ENCODE results near the gene GCN1.

GCN1 gene

GRCh38 chr12:120181991-120182631 lies 12.4 kb downstream of the GCN1 start:
- DNase-seq: no peak

GRCh38 chr12:120180975-120181374 lies 13.5 kb downstream of the GCN1 start:
- DNase-seq: no peak

- no peak for DNase-seq
Measured at GRCh38 chr12:120175537-120175936, 19.0 kb downstream of the GCN1 start.

GRCh38 chr12:120175062-120175461 lies 19.5 kb downstream of the GCN1 start:
- DNase-seq: no peak

- DNase-seq: no peak
Measured at GRCh38 chr12:120172053-120172452, 22.5 kb downstream of the GCN1 start.

GRCh38 chr12:120170631-120171030 lies 23.9 kb downstream of the GCN1 start:
- no peak for DNase-seq

- no peak for DNase-seq
Measured at GRCh38 chr12:120169946-120170345, 24.6 kb downstream of the GCN1 start.

- DNase-seq: no peak
Measured at GRCh38 chr12:120168337-120168736, 26.2 kb downstream of the GCN1 start.

- no peak for DNase-seq
Measured at GRCh38 chr12:120167529-120168095, 26.9 kb downstream of the GCN1 start.

GRCh38 chr12:120164293-120164692 lies 30.2 kb downstream of the GCN1 start:
- no peak for DNase-seq

- DNase-seq: no peak
Measured at GRCh38 chr12:120162763-120163162, 31.8 kb downstream of the GCN1 start.

GRCh38 chr12:120161852-120162251 lies 32.7 kb downstream of the GCN1 start:
- DNase-seq: no peak

GRCh38 chr12:120159509-120160237 lies 34.8 kb downstream of the GCN1 start:
- DNase-seq: no peak

GRCh38 chr12:120158351-120158750 lies 36.2 kb downstream of the GCN1 start:
- DNase-seq: no peak

GRCh38 chr12:120157678-120158077 lies 36.8 kb downstream of the GCN1 start:
- DNase-seq: no peak

- no peak for DNase-seq
Measured at GRCh38 chr12:120156315-120157259, 37.9 kb downstream of the GCN1 start.

- DNase-seq: no peak
Measured at GRCh38 chr12:120155072-120155471, 39.4 kb downstream of the GCN1 start.

- DNase-seq: no peak
Measured at GRCh38 chr12:120150919-120151525, 43.5 kb downstream of the GCN1 start.

GRCh38 chr12:120148011-120148410 lies 46.5 kb downstream of the GCN1 start:
- DNase-seq: no peak

- DNase-seq: no peak
Measured at GRCh38 chr12:120145164-120145563, 49.4 kb downstream of the GCN1 start.

GRCh38 chr12:120144215-120144614 lies 50.3 kb downstream of the GCN1 start:
- no peak for DNase-seq

- DNase-seq: no peak
Measured at GRCh38 chr12:120142231-120142877, 52.2 kb downstream of the GCN1 start.
